HFF-Myc (cell line): ENCODE data around the gene MRPL34.
A peak's percentile ranks its signal among the peaks of the same experiment; 100 is the strongest.

Experiments
- DNase-seq: peaks from one replicate; pipeline ENCODE4 v3.0.0-alpha.2; 2011; ENCODE audit warnings: low read depth; ENCODE audit errors: extremely low read depth
- H3K4me3 ChIP-seq: replicated peaks from 2 replicates; pipeline ENCODE4 v1.5.1; 2011; ENCODE audit warnings: low read depth, mild to moderate bottlenecking, control low read depth, low read length
- CTCF ChIP-seq: IDR thresholded peaks from 2 replicates; pipeline ENCODE4 v1.5.1; 2012; ENCODE audit warnings: mild to moderate bottlenecking, low read depth, low read length, control low read depth; ENCODE audit errors: missing control alignments

The MRPL34 gene

GRCh38 chr19:17304386-17305215 lies 1.1 kb upstream of the MRPL34 start:
- no peak overlapping the region; the same call in 1 of the 2 replicates for H3K4me3 ChIP-seq
- TF ChIP-seq CTCF = no peak
- no peak for DNase-seq

- H3K4me3 ChIP-seq = peak overlapping the region; percentile 66; the same call in 1 of the 2 replicates
- no peak for TF ChIP-seq CTCF
- no peak for DNase-seq
Measured at GRCh38 chr19:17305216-17305516, 506 bp upstream of the MRPL34 start.

- TF ChIP-seq CTCF = no peak
Measured at GRCh38 chr19:17306285-17306714, 628 bp downstream of the MRPL34 start.

GRCh38 chr19:17307876-17308377 lies 2.3 kb downstream of the MRPL34 start:
- no peak for DNase-seq
- H3K4me3 ChIP-seq = no peak overlapping the region
- TF ChIP-seq CTCF = no peak

More at GRCh38 chr19:17306285-17306714, 628 bp downstream of the MRPL34 start:
- no peak for DNase-seq
- H3K4me3 ChIP-seq = peak overlapping the region; percentile 66

- DNase-seq = peak; percentile 100
- H3K4me3 ChIP-seq = peak within 1 kb of the TSS; percentile 100
- TF ChIP-seq CTCF = no peak
Measured at GRCh38 chr19:17309198-17309964, 3.7 kb downstream of the MRPL34 start, which contains the start of gene DDA1. Gene DDA1 (plus strand): TSS chr19:17309563. CDS start chr19:17309655, 92 bp downstream.

- DNase-seq = no peak
- H3K4me3 ChIP-seq = peak overlapping the region; percentile 100
- TF ChIP-seq CTCF = no peak
Measured at GRCh38 chr19:17309965-17310461, 4.3 kb downstream of the MRPL34 start.
